ENCODE results near the gene EHD2.

- TF ChIP-seq GATA3 (IDR thresholded peaks at IDR 0.05; ENCODE audit: low read depth, low read length) = no peak
- TF ChIP-seq GATA2 (IDR thresholded peaks at IDR 0.05; ENCODE audit: low read depth, low read length) = no peak
Measured at GRCh38 chr19:47766670-47767069, 53.4 kb downstream of the EHD2 start.
